Activated CD8-positive, alpha-beta T cell treated with anti-CD3 and anti-CD28 coated beads for 36 hours (primary cell): ENCODE results near the gene HLF. TPM values are rescaled to one million over a fixed set of nuclear protein-coding genes. Genes with fewer than 3 reads are reported as not detected.

Experiments
- ATAC-seq: fragments of 200-7000 bp; cut with Tn5 transposase; one replicate; pipeline ENCODE4 v1.10.0; 2021; ENCODE audit warnings: mild to moderate bottlenecking, moderate library complexity
- CTCF ChIA-PET: fragments of 350-600 bp; sonication (Branson Sonifier 250); formaldehyde crosslinking; loops from one replicate; lab custom pipeline; 2021; ENCODE audit warnings: antibody characterized with exemption; lab: Charles Lee
- POLR2A ChIA-PET: fragments of 350-600 bp; sonication (Branson Sonifier 250); formaldehyde crosslinking; loops from one replicate; lab custom pipeline; 2021; ENCODE audit warnings: antibody characterized with exemption; lab: Charles Lee
- DNase-seq: peaks from one replicate; pipeline ENCODE4 v3.0.0-alpha.2; 2020
- H3K27ac Mint-ChIP-seq: one replicate; pipeline ENCODE4 v1.8.0; 2021; ENCODE audit warnings: mild to moderate bottlenecking, mixed read lengths
- H3K27me3 Mint-ChIP-seq: one replicate; pipeline ENCODE4 v1.8.0; 2021; ENCODE audit warnings: mixed read lengths
- H3K36me3 Mint-ChIP-seq: one replicate; pipeline ENCODE4 v1.8.0; 2021; ENCODE audit warnings: low read depth, mixed read lengths
- H3K4me1 Mint-ChIP-seq: one replicate; pipeline ENCODE4 v1.8.0; 2021; ENCODE audit warnings: low read depth, mixed read lengths
- H3K4me3 Mint-ChIP-seq: one replicate; pipeline ENCODE4 v1.8.0; 2021; ENCODE audit warnings: mild to moderate bottlenecking, moderate library complexity, mixed read lengths
- H3K9me3 Mint-ChIP-seq: one replicate; pipeline ENCODE4 v1.8.0; 2021; ENCODE audit warnings: mixed read lengths
- intact Hi-C: fragments of 100-400 bp; cut with micrococcal nuclease; formaldehyde crosslinking; loops from one replicate; pipeline ENCODE4 v1.10.0; 2022
- total RNA-seq, 2 experiments: library from RNA; stranded (reverse); gene quantifications; one replicate each; pipeline ENCODE4 v1.2.3, GENCODE V29; 2021
- TF ChIP-seq, protein P1 (sequence below): fragments of 200-600 bp; IDR thresholded peaks from one replicate; pipeline ENCODE4 v1.8.0; 2022; ENCODE audit warnings: antibody characterized with exemption, mild to moderate bottlenecking

The HLF gene
- total RNA-seq, 2 experiments from 2014 or later = 0.25 to 0.72 TPM

DNA sequence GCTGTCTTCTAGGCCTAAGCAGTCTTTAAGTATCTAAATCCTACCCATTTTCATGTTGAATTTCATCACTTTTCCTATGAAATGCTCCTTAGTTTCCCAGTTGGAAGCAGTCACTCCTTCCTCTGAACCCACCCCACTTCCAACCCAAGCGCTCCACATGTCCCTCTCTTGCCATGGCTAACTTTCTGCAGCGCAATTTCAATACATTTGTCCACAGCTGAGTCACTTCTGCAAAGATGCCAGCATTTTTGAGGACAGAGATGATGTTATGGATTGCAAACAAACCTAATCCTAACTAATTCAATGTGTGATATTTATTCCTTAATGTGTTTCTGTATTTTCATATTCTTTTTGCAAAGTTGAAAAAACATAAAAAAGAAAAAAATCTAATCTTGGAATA lies 71.7 kb downstream of the HLF start:
- Mint-ChIP-seq H3K27me3 (peaks cover 25% of the 10 kb centered on the region), H3K27ac (no peak overlapping the region), H3K9me3 (no peaks in the 10 kb centered on the region), H3K36me3 (no peaks in the 10 kb centered on the region), H3K4me1 (peaks cover 17% of the 10 kb centered on the region), H3K4me3 (no peak overlapping the region)
- no peak for ATAC-seq
- POLR2A ChIA-PET = no interaction called here
- CTCF ChIA-PET = interaction anchor here (2.5 kb wide), 1 partner anchor 11 kb away, joined by 8 read pairs; no protein-coding TSS in a partner anchor
- TF ChIP-seq, protein P1, sequence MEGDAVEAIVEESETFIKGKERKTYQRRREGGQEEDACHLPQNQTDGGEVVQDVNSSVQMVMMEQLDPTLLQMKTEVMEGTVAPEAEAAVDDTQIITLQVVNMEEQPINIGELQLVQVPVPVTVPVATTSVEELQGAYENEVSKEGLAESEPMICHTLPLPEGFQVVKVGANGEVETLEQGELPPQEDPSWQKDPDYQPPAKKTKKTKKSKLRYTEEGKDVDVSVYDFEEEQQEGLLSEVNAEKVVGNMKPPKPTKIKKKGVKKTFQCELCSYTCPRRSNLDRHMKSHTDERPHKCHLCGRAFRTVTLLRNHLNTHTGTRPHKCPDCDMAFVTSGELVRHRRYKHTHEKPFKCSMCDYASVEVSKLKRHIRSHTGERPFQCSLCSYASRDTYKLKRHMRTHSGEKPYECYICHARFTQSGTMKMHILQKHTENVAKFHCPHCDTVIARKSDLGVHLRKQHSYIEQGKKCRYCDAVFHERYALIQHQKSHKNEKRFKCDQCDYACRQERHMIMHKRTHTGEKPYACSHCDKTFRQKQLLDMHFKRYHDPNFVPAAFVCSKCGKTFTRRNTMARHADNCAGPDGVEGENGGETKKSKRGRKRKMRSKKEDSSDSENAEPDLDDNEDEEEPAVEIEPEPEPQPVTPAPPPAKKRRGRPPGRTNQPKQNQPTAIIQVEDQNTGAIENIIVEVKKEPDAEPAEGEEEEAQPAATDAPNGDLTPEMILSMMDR = no peak
- intact Hi-C loops = no loop called here
- DNase-seq = no peak

DNA sequence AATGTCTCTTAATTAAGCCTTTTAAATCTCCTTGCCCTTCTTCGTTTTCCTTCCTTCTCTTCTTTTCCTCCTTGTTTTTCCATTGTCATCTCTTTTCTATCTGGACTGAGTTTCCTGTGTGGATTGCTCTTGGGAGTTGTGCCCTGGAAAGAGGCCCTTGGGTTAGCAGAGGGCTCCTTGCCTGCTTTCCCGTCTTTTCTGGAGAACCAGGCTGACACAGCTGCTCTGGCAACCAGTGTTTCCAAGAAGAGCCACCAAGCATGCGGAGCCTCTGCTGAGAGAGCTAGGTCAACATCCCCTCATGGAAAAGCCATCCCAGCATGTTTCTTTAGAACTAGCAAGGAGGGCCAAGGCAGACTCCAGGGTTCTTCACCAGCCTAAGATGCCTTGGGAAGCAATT lies 75.4 kb downstream of the HLF start:
- intact Hi-C loops = no loop called here
- POLR2A ChIA-PET = no interaction called here
- DNase-seq (no peak), ATAC-seq (no peak)
- TF ChIP-seq, protein P1 = no peak
- Mint-ChIP-seq H3K27me3 (peaks cover 19% of the 10 kb centered on the region), H3K27ac (no peak overlapping the region), H3K9me3 (no peaks in the 10 kb centered on the region), H3K4me1 (peaks cover 31% of the 10 kb centered on the region), H3K36me3 (no peaks in the 10 kb centered on the region), H3K4me3 (no peak overlapping the region)
- CTCF ChIA-PET = no interaction called here

DNA sequence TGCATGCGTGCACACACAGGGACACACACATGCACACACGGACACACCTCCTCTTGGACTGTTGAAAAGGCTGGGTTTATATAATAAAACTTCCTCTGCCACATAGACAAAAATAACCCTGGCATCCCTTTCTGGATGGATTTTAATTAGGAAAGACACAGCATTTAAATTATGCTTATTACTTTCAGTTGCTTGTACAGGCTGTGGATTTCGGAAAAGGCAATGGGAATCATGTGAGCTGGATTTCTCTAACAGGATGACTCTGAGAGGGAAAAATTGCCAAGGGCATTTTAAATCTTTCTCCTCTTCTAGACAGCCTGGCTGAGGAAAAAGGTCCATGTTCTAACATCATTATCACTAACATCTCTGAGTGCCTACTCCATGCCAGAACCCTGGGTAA lies 75.9 kb downstream of the HLF start:
- Mint-ChIP-seq H3K27me3 (peaks cover 20% of the 10 kb centered on the region), H3K4me3 (no peak overlapping the region), H3K36me3 (no peaks in the 10 kb centered on the region), H3K9me3 (peaks cover 2% of the 10 kb centered on the region), H3K27ac (no peak overlapping the region), H3K4me1 (peaks cover 32% of the 10 kb centered on the region)
- TF ChIP-seq, protein P1 = no peak
- ATAC-seq (no peak), DNase-seq (no peak)
- intact Hi-C loops = no loop called here
- CTCF ChIA-PET = no interaction called here
- POLR2A ChIA-PET = no interaction called here

DNA sequence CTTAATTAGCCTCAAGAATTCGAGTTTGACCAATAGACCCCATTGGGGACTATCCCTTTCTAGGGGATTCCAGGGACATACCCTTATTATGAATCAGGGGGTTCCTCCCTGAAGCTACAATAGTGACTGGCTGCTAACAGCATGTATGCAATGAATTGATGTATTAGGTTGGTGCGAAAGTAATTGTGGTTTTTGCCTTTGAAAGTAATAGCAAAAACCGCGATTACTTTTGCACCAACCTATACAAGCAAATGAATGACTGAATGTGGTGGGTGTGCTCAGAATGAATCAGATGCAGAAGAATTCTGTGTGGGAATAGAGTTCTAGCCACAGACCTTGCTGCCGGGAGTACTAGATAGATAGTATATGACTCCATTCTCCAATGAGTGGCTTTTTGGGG lies 76.7 kb downstream of the HLF start:
- TF ChIP-seq, protein P1 = no peak
- no peak overlapping the region for H3K27ac Mint-ChIP-seq
- CTCF ChIA-PET = no interaction called here
- DNase-seq (no peak), ATAC-seq (peak; percentile 49)
- intact Hi-C loops = no loop called here
- peaks cover 20% of the 10 kb centered on the region for H3K27me3 Mint-ChIP-seq
- no peaks in the 10 kb centered on the region for H3K36me3 Mint-ChIP-seq
- no peak overlapping the region for H3K4me3 Mint-ChIP-seq
- H3K4me1 Mint-ChIP-seq = peaks cover 32% of the 10 kb centered on the region
- H3K9me3 Mint-ChIP-seq = peaks cover 5% of the 10 kb centered on the region
- POLR2A ChIA-PET = no interaction called here

DNA sequence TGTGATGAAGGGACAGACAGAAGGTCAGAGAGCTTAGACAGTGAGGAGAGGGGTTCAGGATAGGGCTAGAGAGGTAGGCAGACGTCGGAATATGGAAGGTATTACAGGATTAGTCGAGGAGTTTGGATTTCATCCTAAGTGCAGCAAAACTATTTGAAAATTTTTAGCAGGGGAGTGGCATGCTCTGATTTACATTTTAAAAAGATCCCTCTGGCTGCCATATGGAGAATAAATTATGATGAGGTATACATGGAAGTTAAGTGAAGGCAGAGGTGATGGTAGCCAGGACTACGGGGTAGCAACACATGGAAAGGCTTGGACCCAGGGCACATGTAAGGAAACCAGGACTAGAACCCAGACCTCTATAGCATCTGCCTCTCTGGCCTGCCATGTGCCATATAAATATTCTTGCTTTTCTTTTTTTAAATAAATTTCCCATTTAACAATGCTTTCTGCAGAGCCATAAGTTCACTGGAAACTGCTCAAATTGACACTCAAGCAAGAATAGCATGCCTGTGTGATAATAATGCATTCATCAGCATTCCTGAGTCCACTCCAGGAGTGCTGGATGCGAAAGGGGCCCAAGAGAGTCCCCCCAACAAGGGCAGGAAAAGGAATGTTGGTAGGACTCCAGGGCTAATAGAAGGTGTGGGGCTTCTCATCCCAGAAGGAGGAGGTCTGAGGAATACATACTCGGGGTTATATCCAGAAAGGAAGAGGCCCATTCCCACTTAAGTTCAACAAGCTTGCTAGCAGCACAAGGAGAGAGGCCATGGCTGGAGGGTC lies 78.2 kb downstream of the HLF start:
- ChIA-PET CTCF (interaction anchor here (1.3 kb wide), 1 partner anchor 14 kb away, joined by 3 read pairs; no protein-coding TSS in a partner anchor), POLR2A (no interaction called here)
- peaks cover 23% of the 10 kb centered on the region for H3K27me3 Mint-ChIP-seq
- ATAC-seq (no peak), DNase-seq (no peak)
- intact Hi-C loops = no loop called here
- no peak overlapping the region for H3K27ac Mint-ChIP-seq
- H3K9me3 Mint-ChIP-seq = peaks cover 5% of the 10 kb centered on the region
- H3K36me3 Mint-ChIP-seq = no peaks in the 10 kb centered on the region
- TF ChIP-seq, protein P1 = no peak
- no peak overlapping the region for H3K4me3 Mint-ChIP-seq
- H3K4me1 Mint-ChIP-seq = peaks cover 32% of the 10 kb centered on the region
